Measurements from ENCODE around the gene SSU72.
"Not testable (repeated sequence)": the region's sequence is repeated elsewhere in the genome, so short reads cannot be mapped to it uniquely, and the experiment has no call there.

The SSU72 gene

GRCh38 chr1:1556961-1557360 lies 17.7 kb downstream of the SSU72 start:
- DNase-seq: not testable (repeated sequence)

DNA sequence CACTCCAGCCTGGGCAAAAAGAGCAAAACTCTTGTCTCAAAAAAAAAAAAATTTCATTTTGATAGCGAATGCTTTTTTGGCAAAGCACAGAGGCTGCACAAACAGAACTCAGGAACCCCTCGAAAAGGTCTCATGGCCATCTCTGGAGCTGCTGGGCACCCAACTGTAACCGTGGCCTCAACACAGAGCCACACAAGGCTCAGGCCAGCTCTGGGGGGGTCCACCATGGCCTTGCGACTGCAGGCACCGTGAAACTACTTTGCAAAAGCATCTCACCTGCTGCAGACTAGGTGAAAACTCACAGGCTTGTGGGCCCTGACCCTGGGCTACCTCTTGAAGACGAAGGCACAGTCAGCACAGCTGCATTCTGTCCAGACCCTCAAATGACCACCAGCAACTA lies 18.2 kb downstream of the SSU72 start:
- DNase-seq: no peak

DNA sequence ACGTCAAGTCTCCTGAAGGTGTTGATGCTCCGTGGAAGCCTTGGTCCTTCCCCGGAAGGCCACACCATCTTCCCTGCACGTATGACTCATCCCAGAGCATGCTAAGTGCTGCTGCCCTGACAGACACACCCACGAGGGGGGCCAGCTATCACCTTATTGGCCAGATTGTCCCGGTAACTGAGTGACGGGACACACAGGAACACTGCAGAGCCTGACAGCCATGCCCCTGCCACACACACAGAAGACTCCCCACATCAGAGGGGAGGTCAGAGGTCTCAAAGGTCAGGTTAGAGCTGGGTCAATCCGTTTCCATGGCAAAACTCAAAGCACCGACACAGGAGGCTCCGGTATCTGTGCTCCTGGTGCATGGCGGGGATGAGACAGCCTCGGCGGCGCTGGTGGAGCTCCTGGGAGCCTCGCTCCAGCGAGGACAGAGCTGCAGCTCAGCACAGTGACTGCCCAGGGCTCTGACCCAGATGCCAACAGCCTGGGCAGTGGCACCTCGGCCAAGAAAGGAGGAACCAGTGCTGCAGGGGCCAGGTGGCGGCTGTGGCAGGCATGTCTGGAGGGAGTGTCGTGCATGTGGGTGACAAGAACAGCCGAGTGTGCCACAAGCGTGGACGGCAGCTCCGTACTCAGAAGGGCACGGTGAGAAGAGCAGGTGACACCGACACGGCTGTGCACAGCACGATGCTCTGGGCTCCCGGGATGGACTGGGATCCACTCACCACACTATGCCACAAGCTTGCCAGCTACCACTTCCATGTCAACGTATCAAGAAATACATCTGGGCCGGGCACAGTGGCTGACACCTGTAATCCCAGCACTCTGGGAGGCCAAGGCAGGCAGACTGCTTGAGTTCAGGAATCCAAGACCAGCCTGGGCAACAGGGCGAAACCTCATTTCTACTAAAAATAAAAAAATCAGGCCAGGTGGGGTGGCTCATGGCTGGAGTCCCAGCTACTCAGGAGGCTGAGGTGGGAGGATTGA lies 19.4 kb downstream of the SSU72 start:
- DNase-seq: no peak

GRCh38 chr1:1554550-1554925 lies 20.1 kb downstream of the SSU72 start:
- DNase-seq: no peak

DNA sequence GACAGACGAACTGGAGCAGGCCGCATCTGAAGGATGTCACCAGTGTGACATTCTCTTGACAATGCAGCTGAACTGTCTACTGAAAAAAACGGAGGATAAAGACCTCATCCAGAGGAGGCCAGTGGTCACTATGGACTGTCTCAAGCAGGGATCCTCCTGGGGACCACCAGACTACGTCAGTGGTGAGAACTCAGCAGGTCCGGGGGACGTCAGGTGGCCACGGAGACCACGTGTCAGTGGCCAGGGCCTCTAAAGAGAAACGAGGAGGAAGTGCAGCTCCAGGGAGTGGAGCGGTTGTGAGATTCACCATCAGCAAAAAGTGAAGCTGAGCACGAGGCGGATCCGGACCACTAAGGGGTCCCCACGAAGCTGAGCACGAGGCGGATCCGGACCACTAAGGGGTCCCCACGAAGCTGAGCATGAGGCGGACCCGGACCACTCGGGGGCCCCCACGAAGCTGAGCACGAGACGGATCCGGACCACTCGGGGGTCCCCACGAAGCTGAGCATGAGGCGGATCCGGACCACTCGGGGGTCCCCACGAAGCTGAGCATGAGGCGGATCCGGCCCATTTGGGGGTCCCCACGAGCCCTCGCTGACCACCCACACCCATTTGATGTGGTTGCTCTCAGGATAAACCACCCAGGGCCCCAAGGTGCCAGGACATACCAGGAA lies 20.7 kb downstream of the SSU72 start:
- DNase-seq: no peak

DNA sequence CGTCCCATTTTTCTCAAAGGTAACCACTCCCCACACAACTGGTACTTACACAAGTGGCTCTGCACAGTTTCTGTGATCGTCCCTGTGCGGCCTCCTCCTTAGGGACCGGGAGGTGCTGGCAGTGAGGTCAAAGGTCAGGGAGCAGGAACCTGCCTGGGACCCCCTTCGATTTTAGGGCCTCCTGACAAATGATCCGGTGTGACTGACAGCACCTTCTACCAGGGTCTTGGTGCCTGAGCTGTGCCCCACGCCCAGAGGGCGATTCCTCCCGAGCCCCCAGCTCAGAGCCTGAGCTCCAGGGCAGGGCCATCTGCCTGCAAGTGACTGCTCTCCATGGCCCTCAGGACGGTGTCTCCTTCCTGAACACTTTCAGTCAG lies 22.4 kb downstream of the SSU72 start:
- no peak for DNase-seq

DNA sequence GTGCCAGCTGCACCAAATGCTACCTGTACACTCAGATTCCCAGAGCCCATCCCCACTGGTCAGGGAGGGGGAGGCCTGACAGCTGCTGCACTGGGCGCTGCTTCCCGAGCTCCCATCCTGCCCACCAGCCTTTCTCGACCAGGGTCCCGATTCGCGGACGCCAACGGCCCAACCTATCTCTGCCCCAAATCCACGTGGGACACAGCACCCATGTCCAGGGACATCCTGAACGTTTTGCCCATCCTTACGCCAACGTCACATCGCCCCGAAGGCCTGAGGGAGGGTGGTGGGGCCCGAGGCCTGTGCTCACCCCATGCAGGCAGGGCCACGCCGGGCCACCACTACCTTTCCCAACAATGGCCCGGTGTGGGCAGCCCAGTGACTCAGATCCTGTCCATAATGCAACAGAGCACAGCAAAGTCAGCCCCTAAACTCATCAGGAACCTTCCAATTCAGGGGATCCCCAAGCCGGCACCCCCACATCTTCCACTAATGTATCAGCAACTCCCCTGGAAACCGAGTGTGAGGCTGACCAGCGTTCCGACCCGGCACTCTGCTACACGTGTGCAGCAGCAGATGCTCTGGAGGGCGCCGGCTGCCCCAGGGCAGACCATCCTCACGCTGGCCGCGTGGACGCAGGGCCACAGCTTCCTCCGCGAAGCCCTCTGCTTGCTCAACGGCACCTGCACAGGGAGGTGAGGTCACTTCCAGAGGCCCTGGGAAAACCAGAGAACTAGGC lies 23.0 kb downstream of the SSU72 start:
- no peak for DNase-seq

DNA sequence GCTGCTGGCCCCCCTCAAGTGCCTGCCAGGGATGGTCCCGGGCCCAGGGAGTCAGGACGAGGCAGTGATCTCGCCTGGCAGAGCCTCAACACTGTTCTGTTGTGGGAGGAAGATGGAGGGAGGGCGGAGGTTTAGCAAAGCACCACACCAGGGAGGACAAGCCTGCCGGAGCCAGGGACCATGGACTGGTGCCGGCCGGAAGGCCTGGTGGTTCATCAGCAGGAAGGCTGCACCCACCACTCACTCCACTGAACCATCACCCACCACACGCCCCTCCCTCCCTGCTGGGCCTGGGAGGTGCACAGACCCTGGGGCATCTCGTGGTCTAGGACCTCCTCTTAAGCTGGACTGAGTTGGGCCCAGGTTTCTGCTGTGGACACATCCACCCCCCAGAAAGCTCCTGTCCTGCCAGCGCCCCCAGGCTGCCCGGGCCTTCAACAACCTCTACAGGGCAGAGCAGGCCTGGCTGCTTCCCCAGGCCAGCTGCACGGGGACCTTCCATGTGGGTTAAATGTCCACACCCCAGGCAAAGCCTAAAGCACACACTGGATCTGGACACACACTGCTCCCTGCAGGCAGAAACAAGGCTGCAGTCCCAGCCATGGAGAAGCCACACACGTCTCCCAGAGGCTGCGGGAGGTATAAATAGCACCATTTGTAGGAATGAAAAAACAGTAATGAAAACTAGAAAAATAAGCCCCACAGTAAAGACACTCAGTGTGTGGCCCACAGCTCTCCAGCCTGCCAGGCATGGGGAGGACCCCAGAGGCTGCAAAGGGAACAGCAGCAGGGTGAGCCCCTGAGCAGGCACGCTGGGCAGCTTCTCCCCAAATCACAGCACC lies 23.9 kb downstream of the SSU72 start:
- DNase-seq: no peak

DNA sequence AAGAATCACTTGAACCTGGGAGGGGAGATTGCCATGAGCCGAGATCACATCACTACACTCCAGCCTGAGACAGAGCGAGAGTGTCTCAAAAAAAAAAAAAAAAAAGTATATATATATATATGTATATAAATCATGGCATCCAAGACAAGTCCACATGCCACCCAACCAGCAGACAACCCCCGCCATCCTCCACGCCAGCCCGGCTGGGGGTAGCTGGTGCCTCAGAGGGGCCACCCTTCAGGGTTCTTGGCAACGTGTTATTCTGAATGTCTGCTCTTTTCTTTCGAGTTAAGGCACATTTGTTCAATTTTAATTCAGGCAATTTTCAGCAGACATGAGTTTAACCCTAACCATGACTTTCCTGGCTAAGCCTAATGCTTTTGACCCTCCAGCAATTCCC lies 24.6 kb downstream of the SSU72 start:
- DNase-seq: no peak

DNA sequence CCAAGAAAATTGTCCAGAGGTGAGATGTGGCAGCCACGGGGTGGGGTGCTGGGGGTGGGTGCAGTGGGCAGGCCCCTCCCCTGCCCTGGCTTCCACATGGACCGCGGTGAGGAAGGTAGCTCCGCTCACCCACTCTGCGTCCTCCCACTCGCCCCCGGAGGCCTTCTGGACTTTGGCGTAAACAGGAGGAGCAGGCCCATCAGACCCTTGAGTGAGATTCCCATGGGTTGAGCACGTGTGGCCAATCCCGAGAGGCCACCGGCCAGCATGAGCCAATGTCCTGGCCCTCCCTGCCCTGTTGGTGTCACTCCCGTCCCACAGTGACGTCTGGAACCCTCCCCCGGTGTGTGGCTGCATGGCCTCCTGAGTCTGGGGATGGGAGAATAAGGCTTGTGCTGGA lies 26.1 kb downstream of the SSU72 start:
- DNase-seq: no peak

DNA sequence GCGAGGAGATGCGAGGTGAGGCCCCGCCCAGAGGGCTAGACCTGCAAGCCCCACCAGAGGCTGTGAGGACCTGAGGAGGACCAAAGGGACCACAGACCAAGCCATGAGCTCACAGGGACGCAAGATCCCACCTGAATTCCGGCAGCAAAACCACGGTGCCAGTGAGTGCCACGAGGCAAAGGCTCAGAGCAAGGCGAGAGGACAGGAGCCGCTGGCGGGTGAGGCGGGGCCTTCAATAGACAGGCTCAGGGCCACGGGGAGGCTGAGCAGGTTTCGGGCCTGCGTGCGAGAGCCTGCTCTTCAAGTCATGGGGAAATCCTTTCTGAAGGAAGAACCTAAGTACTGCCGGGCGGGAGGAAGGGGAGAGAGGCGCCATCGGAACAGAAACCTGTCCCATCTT lies 27.2 kb downstream of the SSU72 start:
- DNase-seq: no peak

DNA sequence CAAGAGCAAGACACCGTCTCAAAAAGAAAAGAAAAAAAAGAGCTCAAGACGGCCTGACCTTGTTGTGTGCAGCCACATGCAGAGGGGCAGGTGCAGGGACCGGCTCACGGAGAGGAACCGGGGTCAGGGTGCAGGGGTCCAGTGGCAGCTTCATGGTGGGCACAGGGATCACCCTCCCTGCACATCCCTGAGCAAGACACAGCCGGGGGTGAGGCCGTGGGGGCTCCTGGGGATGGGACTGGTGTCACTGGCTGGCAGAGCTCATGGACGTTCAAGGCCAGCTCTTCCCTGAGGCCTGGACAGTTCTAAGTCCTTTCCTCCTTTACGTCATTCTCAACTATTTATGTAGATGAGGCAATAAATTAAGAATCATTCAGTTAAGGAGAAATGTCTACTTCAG lies 27.7 kb downstream of the SSU72 start:
- no peak for DNase-seq

DNA sequence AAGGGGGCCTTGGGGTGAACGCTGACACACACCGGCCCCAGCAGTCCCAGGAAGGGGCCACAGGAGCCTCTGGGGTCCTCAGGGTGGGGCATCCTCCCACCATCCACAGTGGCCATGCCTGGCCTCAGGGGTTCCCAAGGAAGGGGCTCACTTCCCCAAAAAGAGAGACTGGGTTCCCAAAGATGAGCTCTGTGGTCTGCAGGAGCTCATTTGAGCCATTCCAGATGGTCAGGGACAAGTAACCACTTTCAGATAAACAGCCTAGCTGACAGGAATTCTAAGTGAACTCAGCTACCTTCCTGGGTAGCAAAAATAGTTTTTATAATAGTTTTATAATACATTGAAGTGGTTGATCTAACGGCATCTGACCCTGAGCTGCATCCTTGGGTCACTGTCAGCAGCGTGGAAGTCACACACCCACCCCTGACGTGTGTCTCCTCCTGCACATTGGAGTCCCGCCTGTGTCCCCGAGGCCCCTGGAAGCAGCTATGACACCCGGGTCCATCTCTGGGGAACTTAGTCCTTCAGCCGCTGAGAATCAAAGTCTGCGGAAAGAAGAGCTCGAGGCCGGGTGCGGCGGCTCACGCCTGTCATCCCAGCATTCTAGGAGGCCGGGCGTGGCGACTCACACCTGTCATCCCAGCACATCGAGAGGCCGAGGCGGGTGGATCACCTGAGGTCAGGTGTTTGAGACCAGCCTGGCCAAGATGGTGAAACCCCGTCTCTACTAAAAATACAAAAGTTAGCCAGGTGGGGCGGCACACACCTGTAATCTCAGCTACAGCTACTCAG lies 28.5 kb downstream of the SSU72 start:
- DNase-seq: no peak

DNA sequence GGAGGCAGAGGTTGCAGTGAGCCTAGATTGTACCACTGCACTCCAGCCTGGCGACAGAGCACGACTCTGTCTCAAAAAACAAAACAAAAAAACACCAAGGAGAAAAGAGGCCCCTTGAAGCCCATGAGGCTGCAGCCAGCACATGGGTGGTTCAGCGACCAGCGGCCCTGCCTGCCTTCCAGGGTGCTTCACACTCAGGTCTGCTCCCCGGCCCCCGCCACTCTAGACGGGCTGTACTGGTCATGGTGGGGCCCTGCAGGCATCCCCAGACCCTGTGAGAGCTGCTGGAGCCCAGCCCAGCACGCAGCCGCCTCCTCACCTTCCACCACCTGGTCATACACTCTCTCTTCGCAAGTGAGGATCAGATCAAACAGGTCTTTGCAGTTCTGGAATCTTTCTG lies 30.1 kb downstream of the SSU72 start:
- no peak for DNase-seq

DNA sequence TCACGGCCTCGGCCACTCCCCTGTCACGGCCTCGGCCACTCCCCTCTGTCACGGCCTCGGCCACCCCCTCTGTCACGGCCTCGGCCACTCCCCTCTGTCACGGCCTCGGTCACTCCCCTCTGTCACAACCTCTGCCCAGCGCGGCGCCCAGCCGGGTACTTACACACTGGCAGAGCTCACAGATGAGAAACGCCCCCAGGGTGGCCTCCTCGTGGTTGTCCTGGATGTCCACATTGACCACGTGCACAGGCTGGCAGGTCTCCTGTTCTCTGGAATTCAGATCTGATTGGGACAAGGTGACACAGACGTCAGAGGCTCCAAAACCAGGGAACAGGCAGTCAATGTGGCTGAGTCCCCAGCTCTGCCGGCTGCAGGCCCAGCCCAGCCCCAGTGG lies 31.0 kb downstream of the SSU72 start:
- no peak for DNase-seq

GRCh38 chr1:1542766-1543705 lies 31.6 kb downstream of the SSU72 start:
- no peak for DNase-seq

DNA sequence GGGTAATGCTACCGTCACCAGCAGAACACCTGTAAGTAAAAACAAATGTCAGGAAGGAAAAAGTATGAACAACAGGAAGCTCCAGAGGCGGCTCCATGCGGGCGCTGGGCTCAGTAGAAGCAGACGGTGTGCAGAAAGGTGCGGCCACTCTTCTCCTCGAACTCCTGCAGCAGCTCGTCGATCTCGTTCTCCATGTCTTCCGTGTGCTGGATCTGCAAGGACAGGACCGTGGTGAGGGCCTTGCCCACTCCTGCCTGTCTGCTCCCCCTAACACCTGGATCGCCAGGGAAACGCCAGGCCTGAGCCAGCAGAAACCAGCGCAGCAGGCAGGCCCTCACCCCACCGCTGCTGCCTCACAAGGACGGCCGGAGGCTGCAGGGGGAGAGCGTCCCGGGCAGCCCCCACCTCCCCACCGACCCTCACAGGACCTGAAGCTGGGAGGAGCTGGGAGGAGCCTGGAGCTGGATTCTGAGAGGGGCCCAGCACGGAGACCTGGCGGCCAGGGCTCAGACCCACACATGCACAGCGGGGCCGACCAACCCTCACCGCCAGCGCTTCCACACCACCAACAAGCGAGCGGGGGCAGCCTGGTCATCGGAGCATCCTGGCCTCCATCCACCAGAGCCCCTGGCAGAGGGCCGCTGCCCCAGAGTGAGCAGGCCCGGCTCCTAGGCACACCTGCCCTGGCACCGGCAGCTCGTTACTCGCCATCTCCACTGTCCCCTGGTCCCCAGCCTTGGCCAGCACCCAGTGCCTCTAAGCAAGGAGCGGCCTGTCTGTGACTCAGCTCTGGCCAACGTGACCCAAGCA lies 32.5 kb downstream of the SSU72 start:
- no peak for DNase-seq

GRCh38 chr1:1540818-1541628 lies 33.6 kb downstream of the SSU72 start:
- no peak for DNase-seq

All from NK-92 treated with Interleukin-12 subunit alpha and Interleukin-12 subunit beta, amount 100 ng/mL, for 24 hours (cell line).